ENCODE results near the gene FBLIM1.

GRCh38 chr1:15761366-15762128 lies 3.0 kb downstream of the FBLIM1 start:
- TF ChIP-seq CTCF (IDR thresholded peaks at IDR 0.05), result no peak
- no peak for TF ChIP-seq POLR2A (IDR thresholded peaks at IDR 0.05)
